A549 (cell line): Measurements from ENCODE around the gene CCDC171. TPM values are rescaled to one million over a fixed set of nuclear protein-coding genes. Genes with fewer than 3 reads are reported as not detected.

Experiments used
- ATAC-seq, 2 experiments: fragments of 200-7000 bp in 1 of 2; fragments of >200 bp in 1 of 2; cut with Nextera tagmentation in 1 of 2; cut with Tn5 transposase in 1 of 2; 3 replicates each; pipeline versions ENCODE4 v1.8.0 to v1.9.1; 2018 to 2020; ENCODE audit warnings: mild to moderate bottlenecking in 1 of 2, moderate library complexity in 1 of 2
- CTCF ChIA-PET: fragments of 300-600 bp; sonication (Branson Sonifier 250); formaldehyde crosslinking; extraction: SDS; loops from one replicate; lab custom pipeline; 2021; ENCODE audit warnings: antibody characterized with exemption, inconsistent platforms; lab: Yijun Ruan, JAX
- POLR2A ChIA-PET: fragments of 350-600 bp; formaldehyde crosslinking; extraction: SDS; loops from one replicate; lab custom pipeline; 2021; ENCODE audit warnings: antibody characterized with exemption, inconsistent platforms; lab: Yijun Ruan, JAX
- DNase-seq, 2 experiments: peaks; one replicate each; pipeline versions ENCODE4 v3.0.0 to v3.0.0-alpha.2; 2011 to 2016; ENCODE audit warnings: low read depth in 1 of 2, low spot score in 1 of 2
- FAIRE-seq: peaks from 2 replicates; lab custom pipeline; 2011; peaks lifted over from hg19 to GRCh38; lab: Jason Lieb, UNC
- H3K27ac ChIP-seq, 2 experiments: fragments of >200 bp; sonication (Bioruptor Twin); formaldehyde crosslinking; 3 replicates each; pipeline ENCODE4 v1.5.1; 2016 to 2017
- H3K4me1 ChIP-seq: fragments of >200 bp; sonication (Bioruptor Twin); formaldehyde crosslinking; 3 replicates; pipeline ENCODE4 v1.6.1; 2016
- H3K4me2 ChIP-seq: fragments of >200 bp; sonication (Bioruptor Twin); formaldehyde crosslinking; 3 replicates; pipeline ENCODE4 v1.6.1; 2016
- H3K4me3 ChIP-seq: fragments of >200 bp; sonication (Bioruptor Twin); formaldehyde crosslinking; 3 replicates; pipeline ENCODE4 v1.5.1; 2016
- H3K9me3 ChIP-seq: fragments of >200 bp; sonication (Bioruptor Twin); formaldehyde crosslinking; 3 replicates; pipeline ENCODE4 v1.6.1; 2016
- CBX2 ChIP-seq: fragments of 200-600 bp; sonication (generic); IDR thresholded peaks from 2 replicates; pipeline ENCODE4 v1.6.1; 2016; ENCODE audit warnings: low read depth, mild to moderate bottlenecking, borderline replicate concordance
- CHD2 ChIP-seq: fragments of 150-350 bp; IDR thresholded peaks from 2 replicates; pipeline ENCODE4 v1.6.1; 2014; ENCODE audit warnings: low read length; ENCODE audit not compliant: partially characterized antibody
- EHF ChIP-seq: fragments of 250-450 bp; sonication (Bioruptor Pico); IDR thresholded peaks from 2 replicates; pipeline ENCODE4 v1.5.0; 2020; ENCODE audit warnings: mild to moderate bottlenecking
- EHMT2 ChIP-seq: fragments of 200-600 bp; sonication (generic); IDR thresholded peaks from 2 replicates; pipeline ENCODE4 v1.6.1; 2016; ENCODE audit warnings: antibody characterized with exemption, low read depth, mild to moderate bottlenecking, moderate library complexity
- ESRRA ChIP-seq: fragments of 150-350 bp; IDR thresholded peaks from 2 replicates; pipeline ENCODE4 v1.6.1; 2014; ENCODE audit warnings: mild to moderate bottlenecking, low read length, borderline replicate concordance
- FOSB ChIP-seq: fragments of 250-450 bp; sonication (Bioruptor Pico); IDR thresholded peaks from 2 replicates; pipeline ENCODE4 v1.5.0; 2020; ENCODE audit warnings: mild to moderate bottlenecking, moderate library complexity
- FOXS1 ChIP-seq: fragments of 250-450 bp; sonication (Bioruptor Pico); IDR thresholded peaks from 2 replicates; pipeline ENCODE4 v1.5.0; 2020; ENCODE audit warnings: mild to moderate bottlenecking, moderate library complexity
- GATA3 ChIP-seq: IDR thresholded peaks from 2 replicates; pipeline ENCODE4 v1.6.1; 2012; ENCODE audit warnings: borderline replicate concordance
- HEYL ChIP-seq: fragments of 250-450 bp; sonication (Bioruptor Pico); IDR thresholded peaks from 2 replicates; pipeline ENCODE4 v1.8.0; 2021; ENCODE audit warnings: mild to moderate bottlenecking, moderate library complexity
- HOXB13 ChIP-seq: fragments of 250-450 bp; sonication (Bioruptor Pico); IDR thresholded peaks from 2 replicates; pipeline ENCODE4 v1.5.0; 2020; ENCODE audit warnings: low read depth, mild to moderate bottlenecking, moderate library complexity
- JUN ChIP-seq, 2 experiments: fragments of >200 bp; sonication (Bioruptor Twin); formaldehyde crosslinking; IDR thresholded peaks; 2 replicates in 1 of 2; 3 replicates in 1 of 2; pipeline ENCODE4 v1.6.1; 2016 to 2017
- JUNB ChIP-seq: fragments of >200 bp; sonication (Bioruptor Twin); formaldehyde crosslinking; IDR thresholded peaks from 2 replicates; pipeline ENCODE4 v1.6.1; 2016
- KDM5A ChIP-seq: fragments of 200-600 bp; sonication (generic); IDR thresholded peaks from 2 replicates; pipeline ENCODE4 v1.6.1; 2016; ENCODE audit warnings: antibody characterized with exemption, mild to moderate bottlenecking
- MAFK ChIP-seq: fragments of 450-650 bp; IDR thresholded peaks from 2 replicates; pipeline ENCODE4 v1.6.1; 2014; ENCODE audit not compliant: partially characterized antibody
- MYC ChIP-seq: IDR thresholded peaks from 2 replicates; pipeline ENCODE4 v1.6.1; 2012; ENCODE audit warnings: mild to moderate bottlenecking, inconsistent platforms, low read length, improper control_type of control experiment, borderline replicate concordance
- NFE2L2 ChIP-seq: fragments of 150-350 bp; conservative IDR thresholded peaks from 2 replicates; pipeline ENCODE4 v1.6.1; 2014; ENCODE audit warnings: low read length
- PHF8 ChIP-seq: fragments of 200-600 bp; sonication (generic); IDR thresholded peaks from 2 replicates; pipeline ENCODE4 v1.6.1; 2016; ENCODE audit warnings: low read depth, mild to moderate bottlenecking, antibody characterized with exemption, moderate library complexity, borderline replicate concordance
- POLR2A ChIP-seq: IDR thresholded peaks from 2 replicates; pipeline ENCODE4 v1.6.1; 2012; ENCODE audit warnings: mild to moderate bottlenecking, low read length
- RARB ChIP-seq: fragments of 250-450 bp; sonication (Bioruptor Pico); IDR thresholded peaks from 2 replicates; pipeline ENCODE4 v1.8.0; 2021; ENCODE audit warnings: mild to moderate bottlenecking, moderate library complexity
- RCOR1 ChIP-seq: fragments of 150-350 bp; IDR thresholded peaks from 2 replicates; pipeline ENCODE4 v1.6.1; 2014; ENCODE audit warnings: antibody characterized with exemption, low read length, low read depth
- RNF2 ChIP-seq: fragments of 200-600 bp; sonication (generic); IDR thresholded peaks from 2 replicates; pipeline ENCODE4 v1.6.1; 2016; ENCODE audit warnings: low read depth, mild to moderate bottlenecking, antibody characterized with exemption, moderate library complexity, borderline replicate concordance
- ZC3H11A ChIP-seq: fragments of 450-650 bp; IDR thresholded peaks from 2 replicates; pipeline ENCODE4 v1.6.1; 2014; ENCODE audit warnings: antibody characterized with exemption, mild to moderate bottlenecking
- WGBS: methylation state at CpG from one replicate; pipeline ENCODE4 v1.1.6; 2017; ENCODE audit errors: missing lambda C conversion rate; 5-methylcytosine and 5-hydroxymethylcytosine counted together
- polyA plus RNA-seq, 4 experiments: library from polyadenylated mRNA; depleted of rRNA in 3 of 4; stranded (reverse); fragments of >200 nt; fragmentation: RNase III in 1 of 4; extraction: RNeasy Plus Mini Kit Qiagen cat#74134 plus additional on column Dnase treatment in 1 of 4; gene quantifications; 2 replicates in 3 of 4; 3 replicates in 1 of 4; pipeline ENCODE4 v1.2.3, GENCODE V29; 2011 to 2017
- TF ChIP-seq, protein P1 (sequence below): fragments of 250-450 bp; sonication (Bioruptor Pico); IDR thresholded peaks from 2 replicates; pipeline ENCODE4 v1.5.0; 2020; ENCODE audit warnings: low read depth, mild to moderate bottlenecking, moderate library complexity
- TF ChIP-seq, protein P2 (sequence below): IDR thresholded peaks from 2 replicates; pipeline ENCODE4 v1.6.1; 2012; ENCODE audit warnings: low read depth, borderline replicate concordance
- TF ChIP-seq, protein P3 (sequence below): fragments of 150-350 bp; IDR thresholded peaks from 2 replicates; pipeline ENCODE4 v1.6.1; 2014; ENCODE audit warnings: low read depth, mild to moderate bottlenecking, low read length
- TF ChIP-seq, protein P4 (sequence below): fragments of 450-650 bp; IDR thresholded peaks from 2 replicates; pipeline ENCODE4 v1.6.1; 2014; ENCODE audit warnings: antibody characterized with exemption
- TF ChIP-seq, protein P5 (sequence below): IDR thresholded peaks from 2 replicates; pipeline ENCODE4 v1.6.1; 2012
- TF ChIP-seq, protein P6 (sequence below): fragments of >200 bp; sonication (Bioruptor Twin); formaldehyde crosslinking; IDR thresholded peaks from 2 replicates; pipeline ENCODE4 v1.6.1; 2016

Gene CCDC171
- polyA plus RNA-seq, 2 of the 4 experiments (the other 2 are of a cell fraction): 0.88 to 1.3 TPM

DNA sequence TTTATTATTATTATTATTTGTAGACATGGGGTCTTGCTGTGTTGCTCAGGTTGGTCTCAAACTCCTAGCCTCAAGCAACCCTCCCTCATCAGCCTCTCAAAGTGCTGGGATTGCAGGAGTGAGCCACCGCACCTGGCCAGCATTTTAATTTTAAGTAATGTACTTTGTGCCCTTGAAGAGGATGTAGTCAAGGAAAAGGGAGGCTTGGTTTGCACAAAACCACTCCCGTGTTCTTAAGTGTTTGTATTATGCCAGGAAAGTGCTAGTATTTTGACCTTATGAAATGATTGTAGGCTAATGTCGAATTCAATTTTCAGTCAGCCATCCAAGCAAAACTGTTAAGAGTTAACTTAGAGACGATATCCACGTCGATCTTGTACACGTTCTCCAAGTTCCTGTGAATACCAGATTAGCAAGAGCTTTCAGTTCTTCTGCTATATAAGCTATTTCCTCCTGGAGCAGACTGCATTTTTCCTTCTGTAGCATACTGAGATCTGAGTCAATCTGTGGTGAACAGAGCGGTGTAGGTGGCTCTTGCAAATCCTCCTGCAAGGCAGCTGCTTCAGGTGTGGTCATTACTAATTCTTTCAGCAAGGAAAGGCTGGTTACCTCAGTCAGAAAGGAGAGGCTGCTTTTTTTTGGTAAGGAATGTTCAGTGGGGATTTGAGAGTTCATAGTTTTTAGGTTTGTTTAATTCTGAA lies 23.7 kb downstream of the CCDC171 start (continued):
- TF ChIP-seq FOSB (CRISPR knock-in tag) (no peak), CHD2 (no peak), NFE2L2 (no peak)
- TF ChIP-seq, protein P1, sequence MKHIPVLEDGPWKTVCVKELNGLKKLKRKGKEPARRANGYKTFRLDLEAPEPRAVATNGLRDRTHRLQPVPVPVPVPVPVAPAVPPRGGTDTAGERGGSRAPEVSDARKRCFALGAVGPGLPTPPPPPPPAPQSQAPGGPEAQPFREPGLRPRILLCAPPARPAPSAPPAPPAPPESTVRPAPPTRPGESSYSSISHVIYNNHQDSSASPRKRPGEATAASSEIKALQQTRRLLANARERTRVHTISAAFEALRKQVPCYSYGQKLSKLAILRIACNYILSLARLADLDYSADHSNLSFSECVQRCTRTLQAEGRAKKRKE: no peak
- TF ChIP-seq, protein P2, sequence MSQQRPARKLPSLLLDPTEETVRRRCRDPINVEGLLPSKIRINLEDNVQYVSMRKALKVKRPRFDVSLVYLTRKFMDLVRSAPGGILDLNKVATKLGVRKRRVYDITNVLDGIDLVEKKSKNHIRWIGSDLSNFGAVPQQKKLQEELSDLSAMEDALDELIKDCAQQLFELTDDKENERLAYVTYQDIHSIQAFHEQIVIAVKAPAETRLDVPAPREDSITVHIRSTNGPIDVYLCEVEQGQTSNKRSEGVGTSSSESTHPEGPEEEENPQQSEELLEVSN: no peak

DNA sequence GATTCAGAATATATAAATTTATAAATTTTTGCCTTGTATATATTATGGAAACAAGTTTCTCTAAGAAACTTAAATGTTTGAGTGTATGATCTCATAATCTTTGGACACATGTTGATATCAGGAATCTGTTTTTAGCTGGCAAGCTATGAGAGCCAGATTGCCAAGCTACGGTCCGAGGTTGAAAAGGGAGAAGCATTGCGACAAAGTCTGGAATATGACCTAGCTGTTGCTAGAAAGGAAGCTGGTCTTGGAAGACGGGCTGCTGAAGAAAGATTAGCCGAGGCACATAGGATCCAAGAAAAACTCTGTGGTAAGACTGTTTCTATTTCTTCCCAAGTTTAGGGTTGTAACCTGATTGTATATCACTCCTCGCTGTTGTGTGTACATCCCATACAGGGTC lies 25.9 kb downstream of the CCDC171 start:
- ATAC-seq: no peak
- no peak for FAIRE-seq
- TF ChIP-seq EHF (no peak), RNF2 (no peak), ESRRA (no peak), MYC (no peak), ZC3H11A (no peak), GATA3 (no peak), RCOR1 (no peak), KDM5A (no peak), EHMT2 (no peak), MAFK (no peak), FOXS1 (no peak), JUNB (no peak), CBX2 (no peak), RARB (no peak), POLR2A (no peak), HOXB13 (CRISPR knock-in tag) (no peak), FOSB (CRISPR knock-in tag) (no peak), HEYL (no peak)
- TF ChIP-seq, protein P3, sequence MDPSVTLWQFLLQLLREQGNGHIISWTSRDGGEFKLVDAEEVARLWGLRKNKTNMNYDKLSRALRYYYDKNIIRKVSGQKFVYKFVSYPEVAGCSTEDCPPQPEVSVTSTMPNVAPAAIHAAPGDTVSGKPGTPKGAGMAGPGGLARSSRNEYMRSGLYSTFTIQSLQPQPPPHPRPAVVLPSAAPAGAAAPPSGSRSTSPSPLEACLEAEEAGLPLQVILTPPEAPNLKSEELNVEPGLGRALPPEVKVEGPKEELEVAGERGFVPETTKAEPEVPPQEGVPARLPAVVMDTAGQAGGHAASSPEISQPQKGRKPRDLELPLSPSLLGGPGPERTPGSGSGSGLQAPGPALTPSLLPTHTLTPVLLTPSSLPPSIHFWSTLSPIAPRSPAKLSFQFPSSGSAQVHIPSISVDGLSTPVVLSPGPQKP: no peak
- TF ChIP-seq, protein P4, sequence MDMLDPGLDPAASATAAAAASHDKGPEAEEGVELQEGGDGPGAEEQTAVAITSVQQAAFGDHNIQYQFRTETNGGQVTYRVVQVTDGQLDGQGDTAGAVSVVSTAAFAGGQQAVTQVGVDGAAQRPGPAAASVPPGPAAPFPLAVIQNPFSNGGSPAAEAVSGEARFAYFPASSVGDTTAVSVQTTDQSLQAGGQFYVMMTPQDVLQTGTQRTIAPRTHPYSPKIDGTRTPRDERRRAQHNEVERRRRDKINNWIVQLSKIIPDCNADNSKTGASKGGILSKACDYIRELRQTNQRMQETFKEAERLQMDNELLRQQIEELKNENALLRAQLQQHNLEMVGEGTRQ: no peak
- Histone ChIP-seq H3K4me2 (no peak overlapping the region), H3K4me3 (no peak overlapping the region), H3K9me3 (no peaks in the 10 kb centered on the region), H3K27ac (no peak overlapping the region), H3K4me1 (no peaks in the 10 kb centered on the region)
- no peak for DNase-seq
- 73% methylated on average over 6 of the region's 6 CpGs for WGBS
- ChIA-PET CTCF (no interaction called here), POLR2A (no interaction called here)

DNA sequence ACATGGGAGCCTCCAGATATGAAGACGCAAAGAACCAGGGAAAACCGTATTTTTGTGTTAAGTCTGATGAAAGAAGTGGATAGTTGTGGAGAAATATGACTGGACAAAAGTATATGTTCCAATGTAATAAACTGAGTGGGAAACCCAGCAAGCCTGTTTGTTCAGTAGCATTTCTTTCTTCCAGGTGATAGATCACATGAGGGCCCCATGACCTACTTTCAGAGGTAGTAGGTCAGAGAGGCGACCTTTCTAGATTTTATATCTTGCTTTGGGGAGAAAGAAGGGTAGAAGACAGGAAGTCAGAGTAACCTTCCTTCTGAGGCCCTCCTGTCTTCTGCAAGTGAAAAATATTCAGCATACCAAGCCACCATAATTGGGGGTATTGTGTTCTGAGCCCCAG lies 31.5 kb downstream of the CCDC171 start:
- DNase-seq (no peak), FAIRE-seq (no peak), ATAC-seq (no peak)
- Histone ChIP-seq H3K9me3 (no peaks in the 10 kb centered on the region), H3K4me2 (no peak overlapping the region), H3K27ac (no peak overlapping the region), H3K4me1 (no peaks in the 10 kb centered on the region), H3K4me3 (no peak overlapping the region)
- POLR2A ChIA-PET: no interaction called here
- WGBS: 69% methylated on average over 3 of the region's 3 CpGs
- TF ChIP-seq RNF2 (no peak), ESRRA (no peak), HOXB13 (CRISPR knock-in tag) (no peak), CBX2 (no peak), PHF8 (no peak), JUN (IDR thresholded peaks at IDR 0.05) (no peak)
- TF ChIP-seq, protein P3: no peak
- TF ChIP-seq, protein P5, sequence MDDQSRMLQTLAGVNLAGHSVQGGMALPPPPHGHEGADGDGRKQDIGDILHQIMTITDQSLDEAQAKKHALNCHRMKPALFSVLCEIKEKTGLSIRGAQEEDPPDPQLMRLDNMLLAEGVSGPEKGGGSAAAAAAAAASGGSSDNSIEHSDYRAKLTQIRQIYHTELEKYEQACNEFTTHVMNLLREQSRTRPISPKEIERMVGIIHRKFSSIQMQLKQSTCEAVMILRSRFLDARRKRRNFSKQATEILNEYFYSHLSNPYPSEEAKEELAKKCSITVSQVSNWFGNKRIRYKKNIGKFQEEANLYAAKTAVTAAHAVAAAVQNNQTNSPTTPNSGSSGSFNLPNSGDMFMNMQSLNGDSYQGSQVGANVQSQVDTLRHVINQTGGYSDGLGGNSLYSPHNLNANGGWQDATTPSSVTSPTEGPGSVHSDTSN: no peak
- TF ChIP-seq, protein P6, sequence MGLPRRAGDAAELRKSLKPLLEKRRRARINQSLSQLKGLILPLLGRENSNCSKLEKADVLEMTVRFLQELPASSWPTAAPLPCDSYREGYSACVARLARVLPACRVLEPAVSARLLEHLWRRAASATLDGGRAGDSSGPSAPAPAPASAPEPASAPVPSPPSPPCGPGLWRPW: no peak
- CTCF ChIA-PET: no interaction called here
